Pancreas (tissue), 10 donors: ENCODE measurements around the gene TMEM38A. TPM values are rescaled to one million over a fixed set of nuclear protein-coding genes. Genes with fewer than 3 reads are reported as not detected.

Source experiments
- ATAC-seq, 4 donors: fragments of 200-7000 bp; cut with Tn5 transposase; one replicate each; pipeline versions ENCODE4 v1.8.0 to v1.9.1; 2020; ENCODE audit warnings: mild to moderate bottlenecking in 4 of 4, moderate library complexity in 4 of 4
- DNase-seq, 6 donors: peaks; one replicate each; pipeline ENCODE4 v3.0.0-alpha.2; 2020
- FAIRE-seq: peaks from 2 replicates; lab custom pipeline; 2012; peaks lifted over from hg19 to GRCh38; lab: Jason Lieb, UNC
- H3K27ac ChIP-seq, 4 donors: fragments of 200-600 bp; sonication (generic); 1 replicate in 3 of 4; 2 replicates in 1 of 4; pipeline versions ENCODE4 v1.5.0 to v1.8.0; 2020
- H3K27me3 ChIP-seq, 4 donors: fragments of 200-600 bp; one replicate each; pipeline ENCODE4 v1.8.0; 2021
- H3K36me3 ChIP-seq, 3 donors: fragments of 200-600 bp; sonication (generic) in 1 of 3; one replicate each; pipeline versions ENCODE4 v1.5.0 to v1.8.0; 2020 to 2021
- H3K4me1 ChIP-seq, 3 donors: fragments of 200-600 bp; one replicate each; pipeline ENCODE4 v1.8.0; 2021
- H3K4me3 ChIP-seq, 4 donors: fragments of 200-600 bp; sonication (generic) in 2 of 4; one replicate each; pipeline versions ENCODE4 v1.5.0 to v1.8.0; 2020 to 2021
- H3K9me3 ChIP-seq, 4 donors: fragments of 200-600 bp; one replicate each; pipeline ENCODE4 v1.8.0; 2021
- WGBS, 2 donors: extraction: QIAGEN DNeasy Blood & Tissue Kit; methylation state at CpG; one replicate each; pipeline ENCODE4 v1.1.7; 2013; 5-methylcytosine and 5-hydroxymethylcytosine counted together
- intact Hi-C, 3 donors: fragments of 100-400 bp; cut with DNase I; formaldehyde crosslinking; loops; one replicate each; pipeline versions ENCODE4 v1.11.1 to v1.14.2; 2022
- polyA plus RNA-seq, 2 donors: library from polyadenylated mRNA; stranded (reverse); fragments of 200-250 nt; gene quantifications; one replicate each; pipeline ENCODE4 v1.2.3, GENCODE V29; 2013
- total RNA-seq, 6 donors: library from RNA; stranded (reverse); fragmentation: NEBNext Ultra II Directional in 4 of 6; extraction: Animal tissue kit (Norgen Biotek cat#: 25700) in 4 of 6; gene quantifications; one replicate each; pipeline versions ENCODE4 v1.2.1 to v1.2.4, GENCODE V29; 2021 to 2023
- TF ChIP-seq, protein P1 (sequence below), 4 donors: fragments of 200-600 bp; sonication (generic) in 3 of 4; IDR thresholded peaks; one replicate each; pipeline versions ENCODE4 v1.5.0 to v1.8.0; 2021; ENCODE audit warnings: antibody characterized with exemption in 4 of 4
- donor health status: healthy with polysubstance abuse.
- donor health status: DM: no; HTN: no; CAD: no; lungs with moderate emphysema.
- donor health status: DM: no; HTN: no; CAD: no.
- donor health status: control.
- donor health status: control.
- donor health status: Bipolar disorder and iron deficiency.
- donor health status: DM: yes; HTN: yes; CAD: no.
- donor health status: DM: no; HTN: no; CAD: no.
- donor health status: DM: no; HTN: no; CAD: no.
- donor health status: DM: yes; HTN: yes; CAD: no.

The TMEM38A gene
- total and polyA plus RNA-seq, 8 donors = 1.2 to 4.0 (median 2.0) TPM

DNA sequence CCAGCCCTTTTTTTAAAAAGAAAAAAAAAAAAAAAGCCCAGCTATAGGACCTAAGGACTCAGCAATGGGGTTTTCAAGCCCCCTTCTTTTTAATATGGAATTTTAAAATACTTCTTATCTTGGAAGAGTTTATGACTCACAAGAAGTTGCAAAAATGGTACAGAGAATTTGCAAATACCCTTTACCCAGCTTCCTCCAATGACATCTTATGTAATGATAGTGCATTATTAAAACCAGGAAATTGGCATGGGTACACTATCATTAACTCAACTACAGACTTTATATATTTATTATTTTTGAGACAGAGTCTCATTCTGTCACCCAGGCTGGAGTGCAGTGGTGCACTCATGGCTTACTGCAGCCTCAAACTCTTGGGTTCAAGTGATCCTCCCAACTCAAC, 16.1 kb downstream of the TMEM38A start:
- ATAC-seq (no peak), FAIRE-seq (no peak)
- TF ChIP-seq, protein P1, sequence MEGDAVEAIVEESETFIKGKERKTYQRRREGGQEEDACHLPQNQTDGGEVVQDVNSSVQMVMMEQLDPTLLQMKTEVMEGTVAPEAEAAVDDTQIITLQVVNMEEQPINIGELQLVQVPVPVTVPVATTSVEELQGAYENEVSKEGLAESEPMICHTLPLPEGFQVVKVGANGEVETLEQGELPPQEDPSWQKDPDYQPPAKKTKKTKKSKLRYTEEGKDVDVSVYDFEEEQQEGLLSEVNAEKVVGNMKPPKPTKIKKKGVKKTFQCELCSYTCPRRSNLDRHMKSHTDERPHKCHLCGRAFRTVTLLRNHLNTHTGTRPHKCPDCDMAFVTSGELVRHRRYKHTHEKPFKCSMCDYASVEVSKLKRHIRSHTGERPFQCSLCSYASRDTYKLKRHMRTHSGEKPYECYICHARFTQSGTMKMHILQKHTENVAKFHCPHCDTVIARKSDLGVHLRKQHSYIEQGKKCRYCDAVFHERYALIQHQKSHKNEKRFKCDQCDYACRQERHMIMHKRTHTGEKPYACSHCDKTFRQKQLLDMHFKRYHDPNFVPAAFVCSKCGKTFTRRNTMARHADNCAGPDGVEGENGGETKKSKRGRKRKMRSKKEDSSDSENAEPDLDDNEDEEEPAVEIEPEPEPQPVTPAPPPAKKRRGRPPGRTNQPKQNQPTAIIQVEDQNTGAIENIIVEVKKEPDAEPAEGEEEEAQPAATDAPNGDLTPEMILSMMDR (IDR thresholded peaks at IDR 0.05) = no peak

DNA sequence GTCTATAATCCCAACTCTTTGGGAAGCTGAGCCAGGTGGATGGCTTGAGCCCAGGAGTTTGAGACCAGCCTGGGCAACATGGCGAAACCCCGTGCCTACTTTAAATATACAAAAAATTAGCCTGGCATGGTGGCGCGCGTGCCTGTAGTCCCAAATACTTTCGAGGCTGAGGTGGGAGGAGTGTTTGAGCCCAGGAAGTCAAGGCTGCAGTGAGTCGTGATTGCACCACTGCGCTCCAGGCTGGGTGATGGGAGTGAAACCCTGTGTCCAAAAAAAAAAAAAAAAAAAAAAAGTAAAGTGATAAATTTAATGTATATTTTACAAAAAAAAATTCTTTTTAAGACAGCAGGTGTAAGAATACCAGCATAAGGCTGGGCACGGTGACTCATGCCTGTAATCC, 17.6 kb downstream of the TMEM38A start:
- intact Hi-C loops = no loop called here
- H3K4me1 ChIP-seq = no peaks in the 10 kb centered on the region
- no peak for DNase-seq
- H3K27me3 ChIP-seq = no peaks in the 10 kb centered on the region
- FAIRE-seq = no peak
- 95 to 97% methylated on average over 9 of the region's 9 CpGs for WGBS, 2 donors
- no peak for ATAC-seq
- H3K9me3 ChIP-seq = no peaks in the 10 kb centered on the region
- no peaks in the 10 kb centered on the region for H3K36me3 ChIP-seq
- TF ChIP-seq, protein P1 (IDR thresholded peaks at IDR 0.05) = no peak
- no peak overlapping the region for H3K4me3 ChIP-seq
- no peak overlapping the region for H3K27ac ChIP-seq

More for the DNA sequence above, 16.1 kb downstream of the TMEM38A start:
- Histone ChIP-seq H3K36me3 (no peaks in the 10 kb centered on the region), H3K9me3 (no peaks in the 10 kb centered on the region), H3K27ac (no peak overlapping the region), H3K4me1 (no peaks in the 10 kb centered on the region), H3K27me3 (no peaks in the 10 kb centered on the region), H3K4me3 (no peak overlapping the region)
- no peak for DNase-seq
- intact Hi-C loops = no loop called here

DNA sequence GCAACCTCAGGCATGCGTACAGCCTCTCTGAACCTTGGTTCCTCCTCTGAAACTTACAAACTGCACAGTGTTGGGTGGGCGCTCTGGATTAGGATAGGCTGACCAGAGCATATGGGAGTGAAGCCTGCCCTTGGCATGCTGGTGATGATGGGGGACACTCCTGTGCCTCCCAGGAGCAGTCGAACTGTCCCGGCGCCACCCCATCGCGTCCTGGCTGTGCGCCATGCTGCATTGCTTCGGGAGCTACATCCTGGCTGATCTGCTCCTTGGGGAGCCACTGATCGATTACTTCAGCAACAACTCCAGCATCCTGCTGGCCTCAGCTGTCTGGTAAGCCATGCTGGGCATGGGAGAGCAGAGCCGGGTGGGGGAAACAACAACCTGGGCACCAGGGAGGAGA, 18.9 kb downstream of the TMEM38A start:
- Histone ChIP-seq H3K9me3 (no peaks in the 10 kb centered on the region), H3K4me3 (no peak overlapping the region), H3K4me1 (no peaks in the 10 kb centered on the region), H3K27ac (no peak overlapping the region), H3K36me3 (no peaks in the 10 kb centered on the region), H3K27me3 (no peaks in the 10 kb centered on the region)
- FAIRE-seq (no peak), DNase-seq (no peak), ATAC-seq (no peak)
- TF ChIP-seq, protein P1 (IDR thresholded peaks at IDR 0.05) = no peak
- intact Hi-C loops = no loop called here
- 95 to 97% methylated on average over 11 of the region's 11 CpGs for WGBS, 2 donors

DNA sequence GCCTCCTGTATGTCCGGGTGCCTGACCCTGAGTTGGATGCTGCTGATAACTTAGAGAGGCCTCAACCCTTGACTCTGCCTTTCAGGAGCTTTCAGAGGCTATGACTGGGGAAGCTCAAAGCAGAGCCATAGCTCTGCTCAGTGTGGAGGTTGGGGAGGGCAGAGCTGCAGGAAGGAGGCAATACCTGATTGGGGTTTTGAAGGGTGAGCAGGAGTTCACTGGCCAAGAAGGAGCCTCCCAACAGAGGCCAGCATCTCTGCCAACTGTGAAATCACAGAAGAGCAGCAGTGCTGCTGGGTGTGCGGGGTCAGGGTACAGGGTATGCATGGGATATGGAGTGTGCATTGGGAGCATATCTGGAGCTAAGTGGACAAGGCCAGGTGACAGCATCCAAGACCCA, 21.6 kb downstream of the TMEM38A start:
- 97 to 99% methylated on average over 2 of the region's 2 CpGs for WGBS, 2 donors
- DNase-seq (no peak), FAIRE-seq (no peak), ATAC-seq (no peak)
- H3K4me1 ChIP-seq = no peaks in the 10 kb centered on the region
- H3K4me3 ChIP-seq = no peak overlapping the region
- H3K27me3 ChIP-seq = no peaks in the 10 kb centered on the region
- intact Hi-C loops = no loop called here
- no peaks in the 10 kb centered on the region for H3K36me3 ChIP-seq
- TF ChIP-seq, protein P1 (IDR thresholded peaks at IDR 0.05) = no peak
- H3K27ac ChIP-seq = no peak overlapping the region
- H3K9me3 ChIP-seq = no peaks in the 10 kb centered on the region

DNA sequence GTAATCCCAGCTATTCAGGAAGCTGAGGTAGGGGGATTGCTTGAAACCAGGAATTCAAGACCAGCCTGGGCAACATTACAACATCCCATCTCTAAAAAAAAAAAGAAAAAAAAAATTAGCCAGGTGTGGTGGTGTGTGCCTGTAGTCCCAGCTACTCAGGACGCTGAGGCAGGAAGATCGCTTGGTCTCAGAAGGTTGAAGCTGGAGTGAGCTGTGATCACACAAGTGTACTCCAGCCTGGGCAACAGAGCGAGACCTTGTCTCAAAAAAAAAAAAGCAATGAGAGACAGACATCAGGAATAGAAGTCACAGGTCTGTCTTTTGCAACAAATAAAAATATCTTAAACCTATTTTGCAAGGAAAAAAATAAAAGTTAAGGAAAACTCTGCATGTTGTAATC, 23.3 kb downstream of the TMEM38A start:
- no peaks in the 10 kb centered on the region for H3K9me3 ChIP-seq
- H3K27ac ChIP-seq = no peak overlapping the region
- no peaks in the 10 kb centered on the region for H3K4me1 ChIP-seq
- TF ChIP-seq, protein P1 (IDR thresholded peaks at IDR 0.05) = no peak
- intact Hi-C loops = no loop called here
- no peaks in the 10 kb centered on the region for H3K27me3 ChIP-seq
- FAIRE-seq = no peak
- ATAC-seq = no peak
- H3K4me3 ChIP-seq = no peak overlapping the region
- no peaks in the 10 kb centered on the region for H3K36me3 ChIP-seq
- WGBS, 2 donors = 89 to 95% methylated on average over 3 of the region's 3 CpGs
- DNase-seq = no peak
